ENCODE results near the gene SLC7A8. TPM values are rescaled to one million over a fixed set of nuclear protein-coding genes. Genes with fewer than 3 reads are reported as not detected.
"Not testable (repeated sequence)": the region's sequence is repeated elsewhere in the genome, so short reads cannot be mapped to it uniquely, and the experiment has no call there.

The SLC7A8 gene
- total RNA-seq, 1 donor from 2014 or later = 4.7 TPM

GRCh38 chr14:23110579-23111365 is 72.7 kb downstream of the SLC7A8 start:
- no peak overlapping the region for H3K27ac ChIP-seq (ENCODE audit: low read depth, low read length)
- peaks cover 0 to 17% (median 13%) of the 10 kb centered on the region in 3 donors for H3K27me3 ChIP-seq (ENCODE audit: control insufficient read depth in 3 of 3, insufficient read depth in 3 of 3, low read length in 3 of 3)
- H3K36me3 ChIP-seq (ENCODE audit: control insufficient read depth in 3 of 3, insufficient read depth in 3 of 3, low read length in 3 of 3) = no peaks in the 10 kb centered on the region
- H3K9me3 ChIP-seq (ENCODE audit: control insufficient read depth in 3 of 3, low read length in 3 of 3) = no peaks in the 10 kb centered on the region
- no peak overlapping the region for H3K9ac ChIP-seq (ENCODE audit: low read depth in 1 of 3, low read length in 3 of 3)
- peaks cover 0 to 10% (median 4%) of the 10 kb centered on the region in 3 donors for H3K4me1 ChIP-seq (ENCODE audit: control insufficient read depth in 3 of 3, insufficient read depth in 3 of 3, low read length in 3 of 3)
- no peak overlapping the region for H3K4me3 ChIP-seq (ENCODE audit: low read length in 3 of 3)

- H3K4me1 ChIP-seq (ENCODE audit: control insufficient read depth in 3 of 3, insufficient read depth in 3 of 3, low read length in 3 of 3) = peaks cover 0 to 3% (median 0%) of the 10 kb centered on the region in 3 donors
- H3K4me3 ChIP-seq (ENCODE audit: low read length in 3 of 3) = no peak overlapping the region
- no peak overlapping the region for H3K9ac ChIP-seq (ENCODE audit: low read depth in 1 of 3, low read length in 3 of 3)
- no peaks in the 10 kb centered on the region for H3K36me3 ChIP-seq (ENCODE audit: control insufficient read depth in 3 of 3, insufficient read depth in 3 of 3, low read length in 3 of 3)
- no peak overlapping the region for H3K27ac ChIP-seq (ENCODE audit: low read depth, low read length)
- H3K27me3 ChIP-seq (ENCODE audit: control insufficient read depth in 3 of 3, insufficient read depth in 3 of 3, low read length in 3 of 3) = peaks cover 0 to 17% (median 13%) of the 10 kb centered on the region in 3 donors
- H3K9me3 ChIP-seq (ENCODE audit: control insufficient read depth in 3 of 3, low read length in 3 of 3) = no peaks in the 10 kb centered on the region
Observed at GRCh38 chr14:23109769-23110168, 73.7 kb downstream of the SLC7A8 start.

- H3K4me3 ChIP-seq (ENCODE audit: low read length in 3 of 3); H3K9me3 ChIP-seq (ENCODE audit: control insufficient read depth in 3 of 3, low read length in 3 of 3); H3K36me3 ChIP-seq (ENCODE audit: control insufficient read depth in 3 of 3, insufficient read depth in 3 of 3, low read length in 3 of 3): not testable (repeated sequence)
Observed at GRCh38 chr14:23108169-23108568, 75.3 kb downstream of the SLC7A8 start.

GRCh38 chr14:23107620-23108019 is 75.8 kb downstream of the SLC7A8 start:
- not testable (repeated sequence) for H3K9ac ChIP-seq (ENCODE audit: low read depth in 1 of 3, low read length in 3 of 3); H3K36me3 ChIP-seq (ENCODE audit: control insufficient read depth in 3 of 3, insufficient read depth in 3 of 3, low read length in 3 of 3); H3K4me3 ChIP-seq (ENCODE audit: low read length in 3 of 3); H3K9me3 ChIP-seq (ENCODE audit: control insufficient read depth in 3 of 3, low read length in 3 of 3); H3K4me1 ChIP-seq (ENCODE audit: control insufficient read depth in 3 of 3, insufficient read depth in 3 of 3, low read length in 3 of 3); H3K27ac ChIP-seq (ENCODE audit: low read depth, low read length)
- peaks cover 0 to 14% (median 4%) of the 10 kb centered on the region in 3 donors for H3K27me3 ChIP-seq (ENCODE audit: control insufficient read depth in 3 of 3, insufficient read depth in 3 of 3, low read length in 3 of 3)

More at GRCh38 chr14:23108169-23108568, 75.3 kb downstream of the SLC7A8 start:
- peaks cover 0 to 17% (median 9%) of the 10 kb centered on the region in 3 donors for H3K27me3 ChIP-seq (ENCODE audit: control insufficient read depth in 3 of 3, insufficient read depth in 3 of 3, low read length in 3 of 3)
- H3K4me1 ChIP-seq (ENCODE audit: control insufficient read depth in 3 of 3, insufficient read depth in 3 of 3, low read length in 3 of 3); H3K27ac ChIP-seq (ENCODE audit: low read depth, low read length); H3K9ac ChIP-seq (ENCODE audit: low read depth in 1 of 3, low read length in 3 of 3): not testable (repeated sequence)

- Histone ChIP-seq H3K4me3 (ENCODE audit: low read length in 3 of 3) (no peak overlapping the region), H3K9ac (ENCODE audit: low read depth in 1 of 3, low read length in 3 of 3) (no peak overlapping the region), H3K9me3 (ENCODE audit: control insufficient read depth in 3 of 3, low read length in 3 of 3) (no peaks in the 10 kb centered on the region), H3K36me3 (ENCODE audit: control insufficient read depth in 3 of 3, insufficient read depth in 3 of 3, low read length in 3 of 3) (no peaks in the 10 kb centered on the region), H3K27me3 (ENCODE audit: control insufficient read depth in 3 of 3, insufficient read depth in 3 of 3, low read length in 3 of 3) (peaks cover 0 to 6% (median 3%) of the 10 kb centered on the region in 3 donors), H3K27ac (ENCODE audit: low read depth, low read length) (no peak overlapping the region), H3K4me1 (ENCODE audit: control insufficient read depth in 3 of 3, insufficient read depth in 3 of 3, low read length in 3 of 3) (no peaks in the 10 kb centered on the region)
Observed at GRCh38 chr14:23106747-23107045, 76.8 kb downstream of the SLC7A8 start.

- Histone ChIP-seq H3K4me1 (ENCODE audit: control insufficient read depth in 3 of 3, insufficient read depth in 3 of 3, low read length in 3 of 3) (no peaks in the 10 kb centered on the region), H3K27ac (ENCODE audit: low read depth, low read length) (no peak overlapping the region), H3K9ac (ENCODE audit: low read depth in 1 of 3, low read length in 3 of 3) (no peak overlapping the region), H3K36me3 (ENCODE audit: control insufficient read depth in 3 of 3, insufficient read depth in 3 of 3, low read length in 3 of 3) (no peaks in the 10 kb centered on the region), H3K27me3 (ENCODE audit: control insufficient read depth in 3 of 3, insufficient read depth in 3 of 3, low read length in 3 of 3) (no peaks in the 10 kb centered on the region), H3K4me3 (ENCODE audit: low read length in 3 of 3) (no peak overlapping the region), H3K9me3 (ENCODE audit: control insufficient read depth in 3 of 3, low read length in 3 of 3) (no peaks in the 10 kb centered on the region)
Observed at GRCh38 chr14:23105348-23105824, 78.1 kb downstream of the SLC7A8 start.

- no peaks in the 10 kb centered on the region for H3K4me1 ChIP-seq (ENCODE audit: control insufficient read depth in 3 of 3, insufficient read depth in 3 of 3, low read length in 3 of 3)
- H3K9ac ChIP-seq (ENCODE audit: low read depth in 1 of 3, low read length in 3 of 3) = peak within 1 kb of the TSS in 1 of 3 donors; percentile 30
- no peak within 1 kb of the TSS for H3K27ac ChIP-seq (ENCODE audit: low read depth, low read length)
- no peaks in the 10 kb centered on the region for H3K9me3 ChIP-seq (ENCODE audit: control insufficient read depth in 3 of 3, low read length in 3 of 3)
- H3K27me3 ChIP-seq (ENCODE audit: control insufficient read depth in 3 of 3, insufficient read depth in 3 of 3, low read length in 3 of 3) = no peaks in the 10 kb centered on the region
- H3K4me3 ChIP-seq (ENCODE audit: low read length in 3 of 3) = no peak within 1 kb of the TSS
- no peaks in the 10 kb centered on the region for H3K36me3 ChIP-seq (ENCODE audit: control insufficient read depth in 3 of 3, insufficient read depth in 3 of 3, low read length in 3 of 3)
Observed at GRCh38 chr14:23104591-23105347, 78.7 kb downstream of the SLC7A8 start, which contains the start of gene CIROP. CIROP (minus strand) TSS chr14:23104989; CDS start chr14:23104920, 69 bp downstream.

GRCh38 chr14:23104070-23104590 is 79.3 kb downstream of the SLC7A8 start:
- no peak overlapping the region for H3K4me3 ChIP-seq (ENCODE audit: low read length in 3 of 3)
- H3K9me3 ChIP-seq (ENCODE audit: control insufficient read depth in 3 of 3, low read length in 3 of 3) = no peaks in the 10 kb centered on the region
- H3K27me3 ChIP-seq (ENCODE audit: control insufficient read depth in 3 of 3, insufficient read depth in 3 of 3, low read length in 3 of 3) = no peaks in the 10 kb centered on the region
- peak overlapping the region in 1 of 3 donors; percentile 30 for H3K9ac ChIP-seq (ENCODE audit: low read depth in 1 of 3, low read length in 3 of 3)
- peaks cover 0 to 2% (median 0%) of the 10 kb centered on the region in 3 donors for H3K36me3 ChIP-seq (ENCODE audit: control insufficient read depth in 3 of 3, insufficient read depth in 3 of 3, low read length in 3 of 3)
- no peak overlapping the region for H3K27ac ChIP-seq (ENCODE audit: low read depth, low read length)
- no peaks in the 10 kb centered on the region for H3K4me1 ChIP-seq (ENCODE audit: control insufficient read depth in 3 of 3, insufficient read depth in 3 of 3, low read length in 3 of 3)

GRCh38 chr14:23103581-23103980 is 79.9 kb downstream of the SLC7A8 start:
- no peaks in the 10 kb centered on the region for H3K9me3 ChIP-seq (ENCODE audit: control insufficient read depth in 3 of 3, low read length in 3 of 3)
- H3K27ac ChIP-seq (ENCODE audit: low read depth, low read length) = no peak overlapping the region
- no peaks in the 10 kb centered on the region for H3K4me1 ChIP-seq (ENCODE audit: control insufficient read depth in 3 of 3, insufficient read depth in 3 of 3, low read length in 3 of 3)
- no peak overlapping the region for H3K4me3 ChIP-seq (ENCODE audit: low read length in 3 of 3)
- H3K9ac ChIP-seq (ENCODE audit: low read depth in 1 of 3, low read length in 3 of 3) = no peak overlapping the region
- H3K27me3 ChIP-seq (ENCODE audit: control insufficient read depth in 3 of 3, insufficient read depth in 3 of 3, low read length in 3 of 3) = no peaks in the 10 kb centered on the region
- H3K36me3 ChIP-seq (ENCODE audit: control insufficient read depth in 3 of 3, insufficient read depth in 3 of 3, low read length in 3 of 3) = peaks cover 0 to 7% (median 3%) of the 10 kb centered on the region in 3 donors

- H3K9ac ChIP-seq (ENCODE audit: low read depth in 1 of 3, low read length in 3 of 3) = no peak overlapping the region
- H3K4me1 ChIP-seq (ENCODE audit: control insufficient read depth in 3 of 3, insufficient read depth in 3 of 3, low read length in 3 of 3) = peaks cover 0 to 2% (median 0%) of the 10 kb centered on the region in 3 donors
- H3K4me3 ChIP-seq (ENCODE audit: low read length in 3 of 3) = no peak overlapping the region
- no peaks in the 10 kb centered on the region for H3K9me3 ChIP-seq (ENCODE audit: control insufficient read depth in 3 of 3, low read length in 3 of 3)
- peaks cover 0 to 13% (median 11%) of the 10 kb centered on the region in 3 donors for H3K36me3 ChIP-seq (ENCODE audit: control insufficient read depth in 3 of 3, insufficient read depth in 3 of 3, low read length in 3 of 3)
- no peak overlapping the region for H3K27ac ChIP-seq (ENCODE audit: low read depth, low read length)
- no peaks in the 10 kb centered on the region for H3K27me3 ChIP-seq (ENCODE audit: control insufficient read depth in 3 of 3, insufficient read depth in 3 of 3, low read length in 3 of 3)
Observed at GRCh38 chr14:23102801-23103200, 80.7 kb downstream of the SLC7A8 start.

Data from skeletal muscle tissue (tissue), 4 donors.